ENCODE results near the gene OBP2B.
"Not testable (repeated sequence)": the region's sequence is repeated elsewhere in the genome, so short reads cannot be mapped to it uniquely, and the experiment has no call there.

OBP2B gene

DNA sequence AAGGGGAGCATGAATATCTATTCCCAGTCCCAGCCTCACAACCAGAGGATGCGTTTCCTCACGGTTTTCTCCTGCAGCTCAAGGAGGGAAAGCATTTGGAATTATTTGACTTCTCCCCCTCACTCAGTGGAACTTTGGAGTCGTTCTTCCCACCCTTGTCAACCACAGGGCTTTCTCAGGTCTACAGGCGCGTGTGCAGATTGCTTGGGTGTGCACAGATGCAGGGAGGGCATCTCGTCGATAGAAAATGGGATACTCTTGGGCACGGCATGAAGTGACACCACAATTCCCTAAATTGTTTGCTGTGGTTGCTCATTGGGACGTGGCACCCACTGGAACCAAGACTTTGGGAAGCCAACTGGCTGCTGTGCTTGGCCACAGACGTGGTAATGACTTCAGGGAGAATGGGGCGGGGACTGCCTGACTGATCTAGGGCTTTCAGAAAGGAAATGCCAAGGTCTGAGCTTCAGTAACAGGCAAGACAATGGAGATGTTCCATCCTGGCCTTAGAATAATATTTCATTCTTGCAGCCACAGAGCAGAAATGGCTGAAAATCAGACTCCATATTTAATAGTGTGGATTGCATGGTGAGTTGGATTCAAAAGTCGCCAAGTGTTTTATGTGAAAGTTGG lies 12.2 kb upstream of the OBP2B start:
- no peak for DNase-seq (ENCODE audit: low read depth)

GRCh38 chr9:133218049-133218975 lies 9.3 kb upstream of the OBP2B start:
- DNase-seq (ENCODE audit: low read depth): not testable (repeated sequence)

DNA sequence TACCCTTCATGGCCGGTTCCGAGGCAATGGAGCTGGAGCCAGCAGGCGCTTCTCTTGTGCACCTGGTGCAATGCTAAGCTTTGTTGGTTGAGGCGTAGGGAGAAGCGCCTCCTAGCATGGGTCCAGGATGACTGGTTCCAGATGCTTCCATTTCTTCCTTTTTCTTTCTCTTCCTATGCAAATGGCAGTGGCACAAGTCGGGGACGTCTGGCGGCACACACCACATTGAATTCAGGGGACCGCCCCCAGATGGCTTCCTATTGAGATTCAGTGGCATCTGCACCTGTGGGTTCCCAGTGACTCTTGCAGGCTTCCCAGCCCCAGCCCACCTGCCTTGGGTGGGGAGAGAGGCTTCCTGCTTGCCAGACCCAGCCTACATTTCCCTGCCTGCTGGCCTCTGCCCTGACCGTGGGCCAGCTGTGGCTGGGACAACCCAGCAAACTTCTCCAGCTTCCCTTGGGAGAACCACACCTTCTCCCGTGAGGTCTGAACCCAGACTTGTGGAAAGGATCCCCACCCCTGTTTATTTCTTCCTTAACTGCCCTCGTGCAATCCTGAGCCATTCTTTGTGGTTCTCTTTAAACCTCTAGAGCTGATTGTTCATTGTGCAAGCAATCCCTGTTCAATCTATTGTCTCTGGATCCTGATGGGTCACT lies 8.4 kb upstream of the OBP2B start:
- DNase-seq (ENCODE audit: low read depth): not testable (repeated sequence)

GRCh38 chr9:133214276-133214675 lies 5.2 kb upstream of the OBP2B start:
- not testable (repeated sequence) for DNase-seq (ENCODE audit: low read depth)

GRCh38 chr9:133210609-133211008 lies 1.6 kb upstream of the OBP2B start:
- no peak for DNase-seq (ENCODE audit: low read depth)

- DNase-seq (ENCODE audit: low read depth): no peak
Observed at GRCh38 chr9:133210202-133210532, 1.1 kb upstream of the OBP2B start.

DNA sequence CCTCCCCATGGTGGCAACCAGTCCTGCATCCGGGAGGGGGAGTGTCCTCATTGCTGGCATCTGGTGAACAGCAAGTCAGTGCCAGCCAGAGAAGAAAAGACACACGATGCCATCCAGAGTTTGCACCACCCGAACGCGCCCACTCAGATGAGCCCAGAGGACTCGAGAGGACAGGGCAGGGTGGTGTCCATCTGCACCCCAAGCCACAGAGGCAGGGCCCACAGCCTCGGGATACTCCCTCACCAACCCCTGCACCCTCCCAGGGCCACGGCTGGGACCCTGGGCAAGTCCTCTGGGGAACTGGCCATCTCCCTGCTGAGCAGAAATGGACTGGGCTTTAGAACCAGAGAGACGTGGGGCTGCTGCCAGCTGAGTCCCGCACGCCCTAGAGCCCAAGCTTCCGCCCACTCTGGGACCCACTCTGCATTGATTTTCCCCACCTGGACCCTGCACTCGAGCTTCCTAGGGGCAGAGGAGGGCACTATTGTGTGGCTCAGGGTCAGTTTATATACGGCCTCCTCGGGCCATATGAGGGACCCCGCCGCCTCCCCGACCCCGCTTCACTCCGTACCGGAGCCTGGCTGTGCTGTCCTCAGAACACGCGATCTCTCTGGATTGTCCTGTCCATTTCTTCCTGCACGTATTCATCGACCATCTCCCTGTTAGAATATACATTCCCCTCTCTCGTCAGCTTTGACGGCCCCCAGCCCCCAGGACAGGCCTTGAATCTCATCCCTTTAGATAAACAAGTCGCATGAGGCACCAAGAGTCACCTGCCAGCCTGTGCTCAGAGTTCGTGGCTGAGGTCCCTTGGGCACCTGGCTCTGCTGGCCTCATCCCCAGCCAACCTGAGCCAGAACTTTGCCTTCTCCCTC lies 514 bp upstream of the OBP2B start:
- not testable (repeated sequence) for DNase-seq (ENCODE audit: low read depth)

DNA sequence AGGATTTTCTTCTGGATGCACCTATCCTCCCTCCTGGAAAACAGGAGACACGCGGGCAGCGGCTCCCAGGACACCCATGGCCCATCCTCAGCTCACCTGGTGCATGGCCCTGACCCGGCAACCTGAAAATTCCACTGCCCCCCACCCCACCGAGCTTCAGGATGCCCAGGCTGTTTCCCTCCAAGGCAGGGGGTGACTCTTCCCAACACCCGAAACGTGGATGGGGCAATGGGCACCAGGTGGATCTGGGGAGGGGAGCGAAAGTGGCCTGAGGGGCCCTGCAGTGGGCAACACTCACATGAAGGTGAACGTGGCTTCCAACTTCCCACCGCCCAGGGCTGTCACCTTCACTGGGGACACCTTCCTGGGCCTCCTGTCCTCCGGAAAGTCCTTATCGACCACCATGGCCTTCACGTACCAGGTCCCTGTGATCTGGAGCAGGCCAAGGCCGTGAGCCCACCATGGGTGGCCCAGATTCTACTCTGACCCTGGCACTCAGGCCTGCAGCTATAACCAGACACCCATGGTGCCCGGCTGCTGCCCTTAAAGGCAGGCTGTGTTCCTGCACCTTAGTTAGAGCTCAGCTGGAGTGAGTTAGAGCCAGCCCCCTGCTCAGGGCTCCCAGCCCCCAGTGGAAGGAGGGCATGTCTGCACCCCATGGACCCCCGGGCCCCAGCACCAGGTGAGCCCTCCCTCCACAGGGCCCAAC lies 725 bp downstream of the OBP2B start:
- DNase-seq (ENCODE audit: low read depth): not testable (repeated sequence)

DNA sequence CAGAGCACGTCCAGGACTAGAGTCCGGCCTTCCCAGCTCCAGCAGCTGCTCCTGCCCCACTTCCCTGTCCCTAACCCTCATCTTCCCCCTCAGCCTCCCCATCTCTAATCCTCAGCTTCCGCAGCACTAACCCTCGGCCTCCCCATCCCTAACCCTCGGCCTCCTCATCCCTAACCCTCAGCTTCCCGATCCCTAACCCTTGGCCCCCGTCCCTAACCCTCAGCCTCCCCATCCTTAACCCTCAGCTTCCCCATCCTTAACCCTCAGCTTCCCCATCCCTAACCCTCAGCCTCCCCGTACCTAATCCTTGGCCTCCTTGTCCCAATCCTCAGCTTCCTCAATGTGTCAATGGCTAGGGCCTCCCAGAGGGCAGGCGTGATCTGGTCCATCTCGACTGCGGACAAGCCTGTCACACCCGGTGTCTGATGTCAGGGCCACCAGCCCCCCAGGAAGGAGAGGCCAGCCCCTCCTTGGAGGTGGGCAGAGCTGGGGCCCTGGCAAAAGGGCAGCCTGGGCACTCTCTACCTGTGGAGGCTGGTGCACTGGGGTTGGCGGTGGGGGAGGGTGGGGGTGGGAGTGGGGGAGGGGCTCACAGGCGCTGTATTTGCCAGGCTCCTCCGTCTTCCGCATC lies 1.4 kb downstream of the OBP2B start:
- DNase-seq (ENCODE audit: low read depth): no peak

GRCh38 chr9:133207021-133207531 lies 2.0 kb downstream of the OBP2B start:
- no peak for DNase-seq (ENCODE audit: low read depth)

DNA sequence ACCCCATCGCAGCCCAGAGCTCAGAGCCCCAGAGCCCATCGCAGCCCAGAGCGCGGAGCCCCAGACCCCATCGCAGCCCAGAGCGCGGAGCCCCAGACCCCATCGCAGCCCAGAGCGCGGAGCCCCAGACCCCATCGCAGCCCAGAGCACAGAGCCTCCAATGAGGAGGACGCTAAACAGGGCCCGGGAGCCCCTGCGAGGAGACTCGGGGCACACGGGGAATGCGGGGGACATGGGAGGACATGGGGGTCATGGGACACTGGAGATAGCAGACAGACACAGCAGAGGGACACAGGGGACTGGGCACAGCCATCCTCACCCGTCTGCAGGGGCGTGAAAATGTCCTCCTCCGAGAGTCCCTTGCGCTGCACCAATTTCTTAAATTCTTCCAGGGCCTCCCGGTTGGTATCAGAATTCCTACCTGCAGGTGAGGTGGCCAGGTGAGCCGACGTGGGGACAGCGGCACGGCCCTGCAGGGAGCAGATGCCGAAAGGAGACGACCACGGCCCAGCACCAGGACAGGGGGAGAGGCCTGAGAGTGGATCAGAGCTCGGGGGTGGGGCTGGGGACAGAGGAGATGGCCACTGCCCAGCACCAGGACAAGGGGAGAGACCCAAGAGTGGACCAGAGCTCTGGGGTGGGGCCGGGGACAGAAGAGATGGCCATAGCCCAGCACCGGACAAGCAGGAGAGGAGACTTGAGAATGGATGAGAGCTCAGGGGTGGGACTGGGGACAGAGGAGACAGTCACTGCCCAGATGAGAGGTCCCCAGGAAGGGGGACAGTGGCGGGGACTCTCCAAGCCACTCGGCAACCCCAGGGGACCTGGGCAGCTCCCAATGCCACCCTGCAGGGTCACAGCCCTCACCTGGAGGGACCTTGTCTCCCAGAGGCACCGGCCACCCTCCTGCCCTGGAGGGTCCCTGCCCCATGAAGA lies 2.8 kb downstream of the OBP2B start:
- DNase-seq (ENCODE audit: low read depth): no peak

GRCh38 chr9:133205481-133205887 lies 3.6 kb downstream of the OBP2B start:
- not testable (repeated sequence) for DNase-seq (ENCODE audit: low read depth)

- no peak for DNase-seq (ENCODE audit: low read depth)
Observed at GRCh38 chr9:133204993-133205336, 4.1 kb downstream of the OBP2B start.

DNA sequence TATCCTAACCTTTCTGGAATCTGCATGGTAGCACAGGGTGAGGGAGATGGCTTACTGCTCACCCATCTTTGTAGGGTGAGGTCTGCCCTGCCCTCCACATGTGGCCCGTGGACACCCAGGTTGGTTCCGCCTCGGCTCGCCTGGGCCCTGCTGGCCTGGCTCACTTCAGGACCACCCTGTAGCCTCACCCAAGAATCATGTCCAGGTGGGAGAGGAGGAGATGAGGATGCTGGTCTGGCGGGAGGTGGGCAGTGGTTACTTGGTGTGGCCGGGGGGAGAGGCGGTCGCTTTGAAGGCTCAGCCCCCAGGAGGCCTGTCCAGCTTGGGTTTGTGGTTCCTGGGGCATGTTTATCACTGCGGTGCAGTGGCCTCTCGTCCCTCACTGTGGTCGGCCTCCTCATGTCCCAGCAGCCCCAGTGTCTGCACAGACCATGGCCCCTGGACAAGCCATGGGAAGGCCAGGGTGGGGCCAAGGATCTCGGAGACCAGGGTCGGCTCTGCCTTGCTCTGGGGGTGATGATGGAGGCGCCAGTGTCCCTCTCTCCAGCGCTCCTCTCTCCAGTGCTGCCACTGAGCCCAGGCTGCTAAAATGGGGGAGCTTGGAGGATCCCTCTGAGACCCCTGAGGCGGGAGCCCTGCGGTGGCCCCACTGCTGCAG lies 4.6 kb downstream of the OBP2B start:
- DNase-seq (ENCODE audit: low read depth): no peak

- no peak for DNase-seq (ENCODE audit: low read depth)
Observed at GRCh38 chr9:133203506-133204075, 5.5 kb downstream of the OBP2B start.

- no peak for DNase-seq (ENCODE audit: low read depth)
Observed at GRCh38 chr9:133202688-133203453, 6.2 kb downstream of the OBP2B start.

DNA sequence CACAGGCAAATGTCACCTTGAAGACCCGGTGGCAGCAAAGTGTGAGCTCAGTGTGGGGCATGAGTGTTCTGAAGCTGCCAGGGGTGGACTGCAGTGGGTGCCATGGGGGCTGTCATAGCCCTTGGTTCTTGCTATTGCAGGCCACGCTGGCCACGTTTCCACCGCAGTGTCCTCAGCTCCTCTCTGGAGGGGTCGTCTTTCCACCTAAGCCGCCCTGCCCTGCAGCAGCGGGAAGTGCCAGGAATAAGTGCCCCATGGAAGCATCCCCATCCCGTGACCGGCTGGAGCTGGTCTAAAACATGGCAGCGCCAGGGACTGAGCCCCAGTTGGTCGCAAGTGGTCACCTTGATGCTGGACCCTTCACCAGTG lies 6.9 kb downstream of the OBP2B start:
- DNase-seq (ENCODE audit: low read depth): no peak
